ENCODE measurements around the gene JAZF1.

GRCh38 chr7:27842851-27843250 is 337.7 kb downstream of the JAZF1 start:
- no peak for TF ChIP-seq ZNF274 (IDR thresholded peaks at IDR 0.05; ENCODE audit: low read depth, low read length)
- TF ChIP-seq YY1 (IDR thresholded peaks at IDR 0.05; ENCODE audit: insufficient read depth, insufficient read length) = no peak
